HepG2 (cell line): ENCODE measurements around the gene GTF2I. TPM values are rescaled to one million over a fixed set of nuclear protein-coding genes. Genes with fewer than 3 reads are reported as not detected.

Source experiments
- ARID5B ChIP-seq: IDR thresholded peaks from 2 replicates; pipeline ENCODE4 v1.4.0; 2020; ENCODE audit warnings: mild to moderate bottlenecking, missing genetic modification reagents
- FOXJ3 ChIP-seq: sonication (generic); formaldehyde crosslinking; IDR thresholded peaks from 2 replicates; pipeline ENCODE4 v1.4.0; 2020; ENCODE audit warnings: missing genetic modification reagents, mild to moderate bottlenecking, borderline replicate concordance
- FOXP4 ChIP-seq: sonication (generic); formaldehyde crosslinking; IDR thresholded peaks from 2 replicates; pipeline ENCODE4 v1.4.0; 2020; ENCODE audit warnings: missing genetic modification reagents
- NFYC ChIP-seq: IDR thresholded peaks from 2 replicates; pipeline ENCODE4 v1.6.1; 2016; ENCODE audit warnings: missing genetic modification reagents, missing compliant biosample characterization
- PAXIP1 ChIP-seq: sonication (generic); formaldehyde crosslinking; conservative IDR thresholded peaks from 2 replicates; pipeline ENCODE4 v1.4.0; 2020; ENCODE audit warnings: mild to moderate bottlenecking, missing genetic modification reagents, moderate library complexity
- PCBP2 ChIP-seq: fragments of 200-400 bp; formaldehyde crosslinking; optimal IDR thresholded peaks from 2 replicates; pipeline ENCODE3; 2018; ENCODE audit warnings: low read length, low read depth; ENCODE audit not compliant: poor library complexity, severe bottlenecking
- SNAPC5 ChIP-seq: sonication (generic); formaldehyde crosslinking; IDR thresholded peaks from 2 replicates; pipeline ENCODE4 v1.8.1; 2023; ENCODE audit warnings: mild to moderate bottlenecking, missing genetic modification reagents, borderline replicate concordance
- TEAD3 ChIP-seq: optimal IDR thresholded peaks from 2 replicates; pipeline ENCODE3; 2016; ENCODE audit warnings: borderline replicate concordance
- U2AF2 ChIP-seq: fragments of 200-400 bp; formaldehyde crosslinking; IDR thresholded peaks from 2 replicates; pipeline ENCODE4 v1.6.1; 2017; ENCODE audit warnings: low read depth, mild to moderate bottlenecking, low read length
- ZBTB42 ChIP-seq: sonication (generic); formaldehyde crosslinking; IDR thresholded peaks from 2 replicates; pipeline ENCODE4 v1.5.0; 2020; ENCODE audit warnings: mild to moderate bottlenecking, missing genetic modification reagents
- ZFY ChIP-seq: sonication (generic); formaldehyde crosslinking; IDR thresholded peaks from 2 replicates; pipeline ENCODE4 v1.4.0; 2020; ENCODE audit warnings: missing genetic modification reagents
- ZGPAT ChIP-seq: IDR thresholded peaks from 2 replicates; pipeline ENCODE4 v1.6.1; 2016; ENCODE audit warnings: mild to moderate bottlenecking
- ZNF121 ChIP-seq: sonication (generic); formaldehyde crosslinking; IDR thresholded peaks from 2 replicates; pipeline ENCODE4 v1.5.0; 2020; ENCODE audit warnings: mild to moderate bottlenecking, missing genetic modification reagents
- ZNF138 ChIP-seq: sonication (generic); formaldehyde crosslinking; IDR thresholded peaks from 2 replicates; pipeline ENCODE4 v1.5.0; 2020; ENCODE audit warnings: mild to moderate bottlenecking, low read depth, missing genetic modification reagents
- ZNF234 ChIP-seq: sonication (generic); formaldehyde crosslinking; conservative IDR thresholded peaks from 2 replicates; pipeline ENCODE4 v1.5.1; 2020; ENCODE audit warnings: mild to moderate bottlenecking, missing genetic modification reagents
- ZNF292 ChIP-seq: sonication (generic); formaldehyde crosslinking; IDR thresholded peaks from 2 replicates; pipeline ENCODE4 v1.8.1; 2022; ENCODE audit warnings: mild to moderate bottlenecking, low read depth, missing genetic modification reagents, borderline replicate concordance
- ZNF549 ChIP-seq: sonication (generic); formaldehyde crosslinking; IDR thresholded peaks from 2 replicates; pipeline ENCODE4 v1.5.0; 2020; ENCODE audit warnings: missing genetic modification reagents
- polyA plus RNA-seq, 8 experiments: library from polyadenylated mRNA; depleted of rRNA in 3 of 8; stranded (reverse) in 7 of 8; unstranded in 1 of 8; fragments of >200 nt; fragmentation: Illumina TruSeq in 4 of 8; extraction: Trizol in 4 of 8; gene quantifications; 2 replicates each; pipeline versions ENCODE4 v1.2.1 to v1.2.3, GENCODE V29; 2011 to 2016; ENCODE audit warnings: low read depth in 4 of 8, missing spikeins in 1 of 8, mixed read lengths in 1 of 8; ENCODE audit not compliant: insufficient read depth in 1 of 8
- total RNA-seq, 5 experiments: library from RNA; depleted of rRNA; stranded (reverse); fragments of >200 nt; fragmentation: Illumina TruSeq; extraction: Trizol; gene quantifications; 2 replicates each; pipeline ENCODE4 v1.2.3, GENCODE V29; 2016; ENCODE audit warnings: low read depth in 1 of 5

Gene GTF2I
- total and polyA plus RNA-seq, 2 of the 13 experiments (the other 11 are each of a cell fraction or from before 2014, with no cell fraction given) = 74.6 to 125 TPM

GRCh38 chr7:74627661-74628411 is 29.7 kb upstream of the GTF2I start (continued):
- peak; percentile 58; the same call in 1 of the 2 replicates for TF ChIP-seq PAXIP1 (CRISPR knock-in tag)
- no peak for TF ChIP-seq ZNF549
- TF ChIP-seq ZNF121 = no peak
- TF ChIP-seq SNAPC5 (CRISPR knock-in tag) = no peak
- TF ChIP-seq ZNF138 (CRISPR knock-in tag) = no peak
- TF ChIP-seq TEAD3 (CRISPR knock-in tag) = peak; percentile 42
- TF ChIP-seq ZBTB42 (CRISPR knock-in tag) = no peak
- TF ChIP-seq ZNF292 (CRISPR knock-in tag) = peak; percentile 25; the same call in 1 of the 2 replicates
- no peak for TF ChIP-seq ZNF234 (CRISPR knock-in tag)
- no peak for TF ChIP-seq ZFY (CRISPR knock-in tag)
- no peak for TF ChIP-seq PCBP2
- peak; percentile 34; the same call in 1 of the 2 replicates for TF ChIP-seq FOXJ3 (CRISPR knock-in tag)
- peak; percentile 22; the same call in 1 of the 2 replicates for TF ChIP-seq NFYC
- TF ChIP-seq FOXP4 (CRISPR knock-in tag) = peak; percentile 45
- TF ChIP-seq ARID5B (CRISPR knock-in tag) = peak; percentile 63
- TF ChIP-seq U2AF2 = no peak
- peak; percentile 36; the same call in 1 of the 2 replicates for TF ChIP-seq ZGPAT (CRISPR knock-in tag)
